A549 (cell line): ENCODE data around the gene BEND7.

Source experiments
- EHMT2 ChIP-seq: fragments of 200-600 bp; sonication (generic); IDR thresholded peaks from 2 replicates; pipeline ENCODE4 v1.6.1; 2016; ENCODE audit warnings: antibody characterized with exemption, low read depth, mild to moderate bottlenecking, moderate library complexity
- EP300 ChIP-seq, 2 experiments: fragments of >200 bp; sonication (Bioruptor Twin); formaldehyde crosslinking; IDR thresholded peaks; 2 replicates in 1 of 2; 3 replicates in 1 of 2; pipeline ENCODE4 v1.6.1; 2016 to 2017
- KDM1A ChIP-seq: fragments of 200-600 bp; sonication (generic); IDR thresholded peaks from 2 replicates; pipeline ENCODE4 v1.6.1; 2016; ENCODE audit warnings: low read depth, mild to moderate bottlenecking
- KDM5A ChIP-seq: fragments of 200-600 bp; sonication (generic); IDR thresholded peaks from 2 replicates; pipeline ENCODE4 v1.6.1; 2016; ENCODE audit warnings: antibody characterized with exemption, mild to moderate bottlenecking
- MAFK ChIP-seq: fragments of 450-650 bp; IDR thresholded peaks from 2 replicates; pipeline ENCODE4 v1.6.1; 2014; ENCODE audit not compliant: partially characterized antibody
- POLR2A ChIP-seq: IDR thresholded peaks from 2 replicates; pipeline ENCODE4 v1.6.1; 2012; ENCODE audit warnings: mild to moderate bottlenecking, low read length
- RAD21 ChIP-seq, 2 experiments: fragments of >200 bp in 1 of 2; sonication (Bioruptor Twin) in 1 of 2; formaldehyde crosslinking in 1 of 2; IDR thresholded peaks in 1 of 2; conservative IDR thresholded peaks in 1 of 2; 2 replicates in 1 of 2; 3 replicates in 1 of 2; pipeline ENCODE4 v1.6.1; 2012 to 2018; ENCODE audit warnings: inconsistent platforms in 1 of 2
- RFX5 ChIP-seq: fragments of 450-650 bp; IDR thresholded peaks from 2 replicates; pipeline ENCODE4 v1.7.1; 2014; ENCODE audit warnings: antibody characterized with exemption, mild to moderate bottlenecking, moderate library complexity
- TF ChIP-seq, protein P1 (sequence below): fragments of >200 bp; sonication (Bioruptor Twin); formaldehyde crosslinking; IDR thresholded peaks from 3 replicates; pipeline ENCODE4 v1.5.1; 2016
- TF ChIP-seq, protein P2 (sequence below): fragments of 150-350 bp; IDR thresholded peaks from 2 replicates; pipeline ENCODE4 v1.6.1; 2014; ENCODE audit warnings: low read depth, mild to moderate bottlenecking, low read length
- TF ChIP-seq, protein P3 (sequence below): fragments of 200-600 bp; sonication (generic); IDR thresholded peaks from 2 replicates; pipeline ENCODE4 v1.6.1; 2016; ENCODE audit warnings: antibody characterized with exemption, mild to moderate bottlenecking, moderate library complexity
- TF ChIP-seq, protein P4 (sequence below): fragments of 450-650 bp; IDR thresholded peaks from 2 replicates; pipeline ENCODE4 v1.6.1; 2014; ENCODE audit warnings: antibody characterized with exemption
- TF ChIP-seq, protein P5 (sequence below): IDR thresholded peaks from 2 replicates; pipeline ENCODE4 v1.6.1; 2012

DNA sequence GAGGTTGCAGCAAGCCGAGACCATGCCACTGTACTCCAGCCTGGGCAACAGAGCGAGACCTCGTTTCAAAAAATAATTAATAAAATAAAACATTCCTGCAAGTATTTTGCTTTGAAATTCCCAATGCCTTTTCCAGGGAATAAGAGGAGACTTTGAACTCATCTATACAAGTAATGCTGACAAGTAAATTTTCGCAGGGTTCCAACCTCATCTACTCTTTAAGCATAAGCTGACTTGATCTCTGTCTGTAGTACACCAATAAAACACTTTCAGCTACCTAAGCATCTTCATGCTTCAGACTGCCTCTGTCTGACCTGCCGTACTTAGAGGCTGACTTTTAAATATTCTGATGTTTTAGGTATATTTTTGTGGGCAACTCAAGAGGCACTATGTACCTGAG, 13.7 kb upstream of the BEND7 start:
- TF ChIP-seq, protein P1, sequence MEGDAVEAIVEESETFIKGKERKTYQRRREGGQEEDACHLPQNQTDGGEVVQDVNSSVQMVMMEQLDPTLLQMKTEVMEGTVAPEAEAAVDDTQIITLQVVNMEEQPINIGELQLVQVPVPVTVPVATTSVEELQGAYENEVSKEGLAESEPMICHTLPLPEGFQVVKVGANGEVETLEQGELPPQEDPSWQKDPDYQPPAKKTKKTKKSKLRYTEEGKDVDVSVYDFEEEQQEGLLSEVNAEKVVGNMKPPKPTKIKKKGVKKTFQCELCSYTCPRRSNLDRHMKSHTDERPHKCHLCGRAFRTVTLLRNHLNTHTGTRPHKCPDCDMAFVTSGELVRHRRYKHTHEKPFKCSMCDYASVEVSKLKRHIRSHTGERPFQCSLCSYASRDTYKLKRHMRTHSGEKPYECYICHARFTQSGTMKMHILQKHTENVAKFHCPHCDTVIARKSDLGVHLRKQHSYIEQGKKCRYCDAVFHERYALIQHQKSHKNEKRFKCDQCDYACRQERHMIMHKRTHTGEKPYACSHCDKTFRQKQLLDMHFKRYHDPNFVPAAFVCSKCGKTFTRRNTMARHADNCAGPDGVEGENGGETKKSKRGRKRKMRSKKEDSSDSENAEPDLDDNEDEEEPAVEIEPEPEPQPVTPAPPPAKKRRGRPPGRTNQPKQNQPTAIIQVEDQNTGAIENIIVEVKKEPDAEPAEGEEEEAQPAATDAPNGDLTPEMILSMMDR, result no peak
- TF ChIP-seq, protein P2, sequence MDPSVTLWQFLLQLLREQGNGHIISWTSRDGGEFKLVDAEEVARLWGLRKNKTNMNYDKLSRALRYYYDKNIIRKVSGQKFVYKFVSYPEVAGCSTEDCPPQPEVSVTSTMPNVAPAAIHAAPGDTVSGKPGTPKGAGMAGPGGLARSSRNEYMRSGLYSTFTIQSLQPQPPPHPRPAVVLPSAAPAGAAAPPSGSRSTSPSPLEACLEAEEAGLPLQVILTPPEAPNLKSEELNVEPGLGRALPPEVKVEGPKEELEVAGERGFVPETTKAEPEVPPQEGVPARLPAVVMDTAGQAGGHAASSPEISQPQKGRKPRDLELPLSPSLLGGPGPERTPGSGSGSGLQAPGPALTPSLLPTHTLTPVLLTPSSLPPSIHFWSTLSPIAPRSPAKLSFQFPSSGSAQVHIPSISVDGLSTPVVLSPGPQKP, result no peak
- TF ChIP-seq, protein P3, sequence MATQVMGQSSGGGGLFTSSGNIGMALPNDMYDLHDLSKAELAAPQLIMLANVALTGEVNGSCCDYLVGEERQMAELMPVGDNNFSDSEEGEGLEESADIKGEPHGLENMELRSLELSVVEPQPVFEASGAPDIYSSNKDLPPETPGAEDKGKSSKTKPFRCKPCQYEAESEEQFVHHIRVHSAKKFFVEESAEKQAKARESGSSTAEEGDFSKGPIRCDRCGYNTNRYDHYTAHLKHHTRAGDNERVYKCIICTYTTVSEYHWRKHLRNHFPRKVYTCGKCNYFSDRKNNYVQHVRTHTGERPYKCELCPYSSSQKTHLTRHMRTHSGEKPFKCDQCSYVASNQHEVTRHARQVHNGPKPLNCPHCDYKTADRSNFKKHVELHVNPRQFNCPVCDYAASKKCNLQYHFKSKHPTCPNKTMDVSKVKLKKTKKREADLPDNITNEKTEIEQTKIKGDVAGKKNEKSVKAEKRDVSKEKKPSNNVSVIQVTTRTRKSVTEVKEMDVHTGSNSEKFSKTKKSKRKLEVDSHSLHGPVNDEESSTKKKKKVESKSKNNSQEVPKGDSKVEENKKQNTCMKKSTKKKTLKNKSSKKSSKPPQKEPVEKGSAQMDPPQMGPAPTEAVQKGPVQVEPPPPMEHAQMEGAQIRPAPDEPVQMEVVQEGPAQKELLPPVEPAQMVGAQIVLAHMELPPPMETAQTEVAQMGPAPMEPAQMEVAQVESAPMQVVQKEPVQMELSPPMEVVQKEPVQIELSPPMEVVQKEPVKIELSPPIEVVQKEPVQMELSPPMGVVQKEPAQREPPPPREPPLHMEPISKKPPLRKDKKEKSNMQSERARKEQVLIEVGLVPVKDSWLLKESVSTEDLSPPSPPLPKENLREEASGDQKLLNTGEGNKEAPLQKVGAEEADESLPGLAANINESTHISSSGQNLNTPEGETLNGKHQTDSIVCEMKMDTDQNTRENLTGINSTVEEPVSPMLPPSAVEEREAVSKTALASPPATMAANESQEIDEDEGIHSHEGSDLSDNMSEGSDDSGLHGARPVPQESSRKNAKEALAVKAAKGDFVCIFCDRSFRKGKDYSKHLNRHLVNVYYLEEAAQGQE, result no peak
- no peak for TF ChIP-seq RFX5
- no peak for TF ChIP-seq RAD21 (conservative IDR thresholded peaks at IDR 0.05 in 1 of 2, IDR thresholded peaks at IDR 0.05 in 1 of 2)
- TF ChIP-seq MAFK, result peak; percentile 65
- TF ChIP-seq EHMT2, result no peak
- no peak for TF ChIP-seq POLR2A
- no peak for TF ChIP-seq KDM5A
- TF ChIP-seq, protein P4, sequence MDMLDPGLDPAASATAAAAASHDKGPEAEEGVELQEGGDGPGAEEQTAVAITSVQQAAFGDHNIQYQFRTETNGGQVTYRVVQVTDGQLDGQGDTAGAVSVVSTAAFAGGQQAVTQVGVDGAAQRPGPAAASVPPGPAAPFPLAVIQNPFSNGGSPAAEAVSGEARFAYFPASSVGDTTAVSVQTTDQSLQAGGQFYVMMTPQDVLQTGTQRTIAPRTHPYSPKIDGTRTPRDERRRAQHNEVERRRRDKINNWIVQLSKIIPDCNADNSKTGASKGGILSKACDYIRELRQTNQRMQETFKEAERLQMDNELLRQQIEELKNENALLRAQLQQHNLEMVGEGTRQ, result no peak
- no peak for TF ChIP-seq EP300 (IDR thresholded peaks at IDR 0.05)
- TF ChIP-seq KDM1A, result no peak
- TF ChIP-seq, protein P5, sequence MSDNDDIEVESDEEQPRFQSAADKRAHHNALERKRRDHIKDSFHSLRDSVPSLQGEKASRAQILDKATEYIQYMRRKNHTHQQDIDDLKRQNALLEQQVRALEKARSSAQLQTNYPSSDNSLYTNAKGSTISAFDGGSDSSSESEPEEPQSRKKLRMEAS, result no peak
